ENCODE results near the gene NCOA1.
"Not testable (repeated sequence)": the region's sequence is repeated elsewhere in the genome, so short reads cannot be mapped to it uniquely, and the experiment has no call there.

NCOA1 gene

GRCh38 chr2:24650997-24651642, 160.1 kb downstream of the NCOA1 start:
- DNase-seq, result no peak

- DNase-seq, result no peak
These were observed 160.6 kb downstream of the NCOA1 start for GRCh38 chr2:24651643-24652003.

GRCh38 chr2:24652265-24653182, 161.5 kb downstream of the NCOA1 start:
- DNase-seq, result no peak

GRCh38 chr2:24657818-24658217, 166.8 kb downstream of the NCOA1 start:
- DNase-seq, result no peak

GRCh38 chr2:24658531-24659202, 167.6 kb downstream of the NCOA1 start:
- no peak for DNase-seq

- DNase-seq, result no peak
These were observed 168.8 kb downstream of the NCOA1 start for GRCh38 chr2:24659862-24660261.

- DNase-seq, result no peak
These were observed 176.5 kb downstream of the NCOA1 start for GRCh38 chr2:24667542-24667941.

GRCh38 chr2:24671230-24671629, 180.2 kb downstream of the NCOA1 start:
- DNase-seq, result no peak

- DNase-seq, result no peak
These were observed 181.5 kb downstream of the NCOA1 start for GRCh38 chr2:24672589-24672988.

GRCh38 chr2:24675338-24675737, 184.3 kb downstream of the NCOA1 start:
- DNase-seq, result no peak

- DNase-seq, result no peak
These were observed 185.4 kb downstream of the NCOA1 start for GRCh38 chr2:24676493-24676892.

- not testable (repeated sequence) for DNase-seq
These were observed 187.0 kb downstream of the NCOA1 start for GRCh38 chr2:24678066-24678465.

- DNase-seq, result no peak
These were observed 189.1 kb downstream of the NCOA1 start for GRCh38 chr2:24680196-24680595.

- no peak for DNase-seq
These were observed 191.2 kb downstream of the NCOA1 start for GRCh38 chr2:24682304-24682703.

GRCh38 chr2:24683408-24683807, 192.4 kb downstream of the NCOA1 start:
- DNase-seq, result no peak

- DNase-seq, result no peak
These were observed 199.5 kb downstream of the NCOA1 start for GRCh38 chr2:24690524-24690923.

- no peak for DNase-seq
These were observed 200.8 kb downstream of the NCOA1 start for GRCh38 chr2:24691806-24692205.

GRCh38 chr2:24697792-24698191, 206.7 kb downstream of the NCOA1 start:
- no peak for DNase-seq

- DNase-seq, result no peak
These were observed 211.7 kb downstream of the NCOA1 start for GRCh38 chr2:24702800-24703199.

- no peak for DNase-seq
These were observed 213.6 kb downstream of the NCOA1 start for GRCh38 chr2:24704692-24705091.

- no peak for DNase-seq
These were observed 216.1 kb downstream of the NCOA1 start for GRCh38 chr2:24707143-24707542.

- no peak for DNase-seq
These were observed 217.6 kb downstream of the NCOA1 start for GRCh38 chr2:24708537-24709152.

- DNase-seq, result no peak
These were observed 219.8 kb downstream of the NCOA1 start for GRCh38 chr2:24710806-24711205.

All from NK-92 treated with Interleukin-12 subunit alpha and Interleukin-12 subunit beta, amount 100 ng/mL, for 24 hours (cell line).